Epithelial cell of umbilical artery (primary cell): ENCODE measurements around the gene TLE2. TPM values are rescaled to one million over a fixed set of nuclear protein-coding genes. Genes with fewer than 3 reads are reported as not detected.

Experiments
- total RNA-seq: library from RNA; depleted of rRNA; stranded (reverse); fragments of >200 nt; gene quantifications from 2 replicates; pipeline ENCODE4 v1.2.3, GENCODE V29; 2014

The TLE2 gene
- 16.3 and 19.5 TPM in 2 replicates for total RNA-seq

GRCh38 chr19:3029065-3029923, at the start of gene TLE2:
TLE2 (minus strand) TSS chr19:3029280; CDS start chr19:3028904, 376 bp downstream.

GRCh38 chr19:3062165-3063105, 33.4 kb upstream of the TLE2 start, which contains the start of gene TLE5:
TLE5 (minus strand) TSS chr19:3062495; CDS start chr19:3062200, 295 bp downstream.

GRCh38 chr19:2977001-2977745, 51.9 kb downstream of the TLE2 start, which contains the start of gene TLE6:
TLE6 (plus strand) TSS chr19:2977564; CDS start chr19:2978234, 670 bp downstream.

Other genes with a start within 250 kb of the TLE2 start
- gene SGTA, start 246.0 kb downstream of the TLE2 start, total RNA-seq, result 36.5 and 44.2 TPM in 2 replicates
- gene THOP1, start 243.8 kb downstream of the TLE2 start, total RNA-seq, result 86.1 and 119 TPM in 2 replicates
- gene ZNF554, start 209.4 kb downstream of the TLE2 start, total RNA-seq, result 2.6 TPM in 2 replicates
- gene ZNF555, start 187.8 kb downstream of the TLE2 start, total RNA-seq, result 3.9 and 6.8 TPM in 2 replicates
- gene ZNF556, start 161.9 kb downstream of the TLE2 start, total RNA-seq, result not detected in 2 replicates
- 4.9 and 6.8 TPM in 2 replicates for gene ZNF57, start 128.4 kb downstream of the TLE2 start, total RNA-seq
- 9.7 and 16.3 TPM in 2 replicates for gene ZNF77, start 84.3 kb downstream of the TLE2 start, total RNA-seq
- 4.9 and 7.1 TPM in 2 replicates for gene TLE6, start 51.7 kb downstream of the TLE2 start, total RNA-seq
- 59.9 and 89.3 TPM in 2 replicates for gene TLE5, start 33.2 kb upstream of the TLE2 start, total RNA-seq
- gene GNA11, start 65.1 kb upstream of the TLE2 start, total RNA-seq, result 75.0 and 86.3 TPM in 2 replicates
- gene GNA15, start 106.8 kb upstream of the TLE2 start, total RNA-seq, result under 0.01 and 0.15 TPM in 2 replicates
- gene S1PR4, start 149.5 kb upstream of the TLE2 start, total RNA-seq, result 1.8 and 2.3 TPM in 2 replicates
- 47.7 and 49.2 TPM in 2 replicates for gene NCLN, start 156.7 kb upstream of the TLE2 start, total RNA-seq
- under 0.01 TPM in 1 of 2 replicates, not detected in the other for gene CELF5, start 195.4 kb upstream of the TLE2 start, total RNA-seq